ENCODE data around the gene DPRX.

Gene DPRX, protein sequence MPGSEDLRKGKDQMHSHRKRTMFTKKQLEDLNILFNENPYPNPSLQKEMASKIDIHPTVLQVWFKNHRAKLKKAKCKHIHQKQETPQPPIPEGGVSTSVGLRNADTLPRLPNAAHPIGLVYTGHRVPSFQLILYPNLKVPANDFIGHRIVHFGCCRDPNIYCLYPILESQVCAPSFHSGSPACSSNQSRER

DNA sequence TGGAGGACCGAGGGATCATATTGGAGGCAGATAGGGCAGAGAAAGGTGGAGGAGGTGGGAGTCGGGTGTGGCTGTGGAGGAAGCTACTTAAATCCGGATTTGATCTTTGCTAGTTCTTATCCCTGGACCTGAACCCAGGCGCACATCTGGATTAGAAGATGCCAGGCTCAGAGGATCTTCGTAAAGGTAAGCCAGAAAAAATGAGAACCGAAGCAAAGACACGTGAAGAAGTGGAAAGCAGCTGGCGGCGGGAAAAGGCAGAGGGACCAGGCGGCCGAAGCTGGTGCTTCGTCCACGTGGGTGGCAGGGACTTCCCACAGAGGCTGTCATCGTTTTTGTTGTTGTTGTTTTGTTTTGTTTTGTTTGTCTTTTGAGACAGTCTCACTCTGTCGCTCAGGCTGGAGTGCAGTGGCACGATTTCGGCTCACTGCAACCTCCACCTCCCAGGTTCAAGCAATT is at the start of gene DPRX:
Gene DPRX (plus strand): TSS at position 51 of the 459 bp plus-strand sequence. CDS start 108 bp downstream, at position 159.
- no peak for FAIRE-seq

DNA sequence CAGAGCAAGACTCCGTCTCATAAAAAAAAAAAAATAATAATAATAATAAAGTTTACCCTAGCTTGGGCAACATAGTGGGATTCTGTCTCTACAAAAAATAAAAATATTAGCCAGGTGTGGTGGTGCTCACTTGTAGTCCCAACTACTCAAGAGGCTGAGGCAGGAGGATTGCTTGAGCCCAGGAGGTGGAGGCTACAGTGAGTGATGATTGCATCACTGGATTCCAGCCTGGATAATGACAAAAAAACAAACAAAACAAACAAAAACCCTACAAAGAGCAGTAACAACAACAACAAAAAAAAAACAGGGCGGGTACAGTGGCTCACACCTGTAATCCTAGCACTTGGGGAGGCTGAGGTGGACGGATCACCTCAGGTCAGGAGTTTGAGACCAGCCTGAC is 48.6 kb upstream of the DPRX start:
- no peak for FAIRE-seq

DNA sequence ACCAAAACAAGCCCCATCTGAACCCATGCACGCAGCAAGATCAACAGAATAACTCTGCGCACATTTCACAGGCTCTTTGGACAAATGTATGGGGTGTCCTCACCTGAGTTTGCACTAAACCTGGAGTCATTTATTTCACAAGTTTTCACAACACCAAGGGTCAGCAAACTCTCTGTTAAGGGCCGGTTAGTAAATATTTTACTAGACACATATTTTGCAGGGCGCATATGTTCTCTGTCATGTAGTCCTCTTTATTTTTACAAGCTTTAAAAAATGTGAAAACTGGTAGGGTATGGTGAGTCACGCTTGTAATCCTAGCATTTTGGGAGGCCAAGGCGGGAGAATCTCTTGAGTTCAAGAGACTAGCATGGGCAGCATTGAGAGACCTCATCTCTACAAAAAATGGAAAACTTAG is 45.5 kb upstream of the DPRX start:
- no peak for FAIRE-seq

DNA sequence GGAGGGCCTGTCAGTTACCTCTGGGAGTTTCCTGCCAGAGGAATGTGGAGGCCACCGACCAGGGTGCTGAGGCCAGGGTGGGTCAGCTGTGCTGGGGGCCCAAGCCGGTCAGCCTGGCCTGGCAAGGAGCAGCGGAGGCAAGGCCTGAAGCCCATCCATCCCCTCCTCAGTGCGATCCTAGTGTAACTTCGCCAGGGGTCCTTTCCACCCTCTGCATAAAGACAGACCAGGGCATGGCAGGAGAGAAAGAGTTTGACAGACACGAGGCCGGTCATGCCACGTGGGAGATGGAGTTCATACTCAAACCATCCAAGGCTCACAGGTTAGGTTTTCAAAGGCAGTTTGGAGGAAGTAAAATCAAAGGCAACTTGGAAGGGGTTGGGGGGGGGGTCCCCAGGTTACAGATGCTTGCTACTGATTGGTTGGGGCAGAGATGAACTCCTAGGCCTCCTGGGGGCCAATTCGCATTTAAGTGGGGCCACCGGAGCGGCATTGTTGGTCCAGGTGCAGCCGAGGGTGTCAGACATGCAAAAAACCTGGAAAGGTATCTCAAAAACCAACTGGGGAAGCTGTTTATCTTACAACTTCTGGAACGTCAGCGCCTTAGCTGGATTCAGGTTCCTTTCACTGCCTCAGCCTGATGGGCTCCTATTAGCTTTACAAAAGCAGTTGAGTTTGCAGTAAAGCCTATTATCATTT is 36.8 kb upstream of the DPRX start:
- FAIRE-seq, result no peak

DNA sequence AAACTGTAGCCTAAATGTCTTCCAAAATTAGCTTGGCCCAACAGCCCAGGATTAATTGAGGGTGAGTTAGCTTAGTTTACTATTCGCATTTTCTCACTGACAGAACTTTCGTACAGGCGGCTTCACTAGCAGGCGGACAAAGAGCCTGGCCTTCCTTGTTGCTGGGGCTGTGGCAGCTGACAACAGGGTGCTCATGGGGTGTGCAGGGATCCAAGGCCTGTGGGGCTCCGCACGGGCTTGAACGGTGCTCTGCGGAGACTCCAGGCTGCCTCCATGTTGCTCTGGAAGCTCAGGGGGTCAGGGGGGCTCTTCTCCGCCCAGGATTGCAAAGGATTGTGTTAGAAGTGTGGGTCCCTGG is 36.3 kb upstream of the DPRX start:
- FAIRE-seq, result no peak

DNA sequence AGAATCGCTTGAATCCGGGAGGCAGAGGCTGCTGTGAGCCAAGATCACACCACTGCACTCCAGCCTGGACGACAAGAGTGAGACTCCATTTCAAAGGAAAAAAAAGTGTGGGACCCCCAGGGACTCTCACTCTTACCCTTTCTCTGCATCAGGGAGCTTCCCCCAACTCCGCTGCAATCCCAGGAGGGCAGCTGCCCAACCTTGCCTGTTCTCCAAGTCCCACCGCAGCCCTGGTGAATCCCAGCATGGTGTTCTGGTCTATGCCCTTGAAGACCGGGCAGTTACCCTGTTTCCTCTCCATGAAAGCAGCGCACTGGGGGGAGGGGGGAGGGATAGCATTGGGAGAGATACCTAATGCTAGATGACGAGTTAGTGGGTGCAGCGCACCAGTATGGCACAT is 35.7 kb upstream of the DPRX start:
- no peak for FAIRE-seq

DNA sequence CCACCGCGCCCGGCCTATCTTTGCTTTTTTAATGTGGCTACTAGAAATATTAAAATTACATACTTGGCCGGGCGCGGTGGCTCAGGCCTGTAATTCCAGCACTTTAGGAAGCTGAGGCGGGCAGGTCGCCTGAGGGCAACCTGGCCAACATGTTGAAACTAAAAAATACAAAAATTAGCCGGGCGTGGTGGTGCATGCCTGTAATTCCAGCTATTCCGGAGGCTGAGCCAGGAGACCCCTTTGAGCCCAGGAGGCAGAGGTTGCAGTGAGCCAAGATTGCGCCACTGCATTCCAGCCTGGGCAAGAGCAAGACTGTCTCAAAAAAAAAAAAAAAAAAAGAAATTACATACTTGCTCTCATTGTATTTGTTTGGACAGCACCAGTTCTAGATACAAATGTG is 34.8 kb upstream of the DPRX start:
- no peak for FAIRE-seq

DNA sequence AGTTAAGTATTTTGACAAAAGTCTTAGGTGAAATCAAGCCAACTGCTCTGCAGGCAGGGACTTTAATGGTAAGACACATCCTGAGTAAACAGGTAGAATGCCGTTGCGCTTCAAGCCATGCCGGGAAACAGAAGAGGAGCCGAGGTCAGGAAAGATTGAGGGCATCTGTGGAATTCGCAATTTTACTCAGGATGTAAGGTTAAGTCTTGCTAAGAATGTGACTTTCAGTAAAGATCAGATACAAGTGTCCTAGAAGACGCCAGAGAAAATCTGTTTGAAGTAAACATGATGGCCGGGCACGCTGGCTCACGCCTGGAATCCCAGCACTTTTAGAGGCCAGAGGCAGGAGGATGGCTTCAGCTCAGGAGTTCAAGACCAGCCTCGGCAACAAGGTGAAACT is 33.4 kb upstream of the DPRX start:
- FAIRE-seq, result no peak

DNA sequence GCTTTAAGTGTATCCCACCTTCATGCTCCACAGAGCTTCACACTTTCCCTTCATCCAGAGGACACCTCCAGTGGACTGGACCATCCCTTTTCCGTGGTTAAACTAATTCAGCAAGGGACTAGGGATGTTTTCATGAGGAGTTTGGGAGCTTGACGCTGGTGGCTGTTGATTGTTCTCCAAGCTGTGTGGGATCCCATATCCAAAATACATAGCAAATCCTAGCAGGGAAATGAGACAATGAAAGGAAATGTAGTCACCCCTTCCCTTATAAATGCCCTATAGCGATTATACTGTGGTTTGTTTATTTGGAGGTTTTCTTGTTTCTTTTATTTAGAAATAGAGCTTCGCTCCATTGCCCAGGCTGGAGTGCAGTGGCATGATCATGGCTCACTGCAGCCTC is 31.6 kb upstream of the DPRX start:
- FAIRE-seq, result no peak

DNA sequence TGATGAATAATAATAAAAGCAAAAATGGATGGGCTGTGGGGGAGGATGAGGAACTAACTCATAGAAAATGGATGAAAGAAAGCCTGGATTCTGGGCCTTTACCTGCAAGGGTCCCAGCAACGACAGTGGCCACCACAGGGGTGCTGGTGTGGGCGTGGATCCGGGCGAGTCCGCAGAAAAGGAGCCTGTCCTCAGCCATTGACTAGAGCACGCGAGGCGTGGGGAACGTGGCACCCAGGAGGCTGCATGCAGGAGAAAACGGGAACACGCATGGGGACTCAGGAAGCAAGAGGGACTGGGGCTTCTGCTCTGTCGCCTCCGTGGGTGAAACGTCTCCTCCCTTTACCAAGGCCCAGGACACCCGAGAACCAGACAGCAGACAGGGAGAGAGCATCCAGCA is 25.8 kb upstream of the DPRX start:
- FAIRE-seq, result no peak

DNA sequence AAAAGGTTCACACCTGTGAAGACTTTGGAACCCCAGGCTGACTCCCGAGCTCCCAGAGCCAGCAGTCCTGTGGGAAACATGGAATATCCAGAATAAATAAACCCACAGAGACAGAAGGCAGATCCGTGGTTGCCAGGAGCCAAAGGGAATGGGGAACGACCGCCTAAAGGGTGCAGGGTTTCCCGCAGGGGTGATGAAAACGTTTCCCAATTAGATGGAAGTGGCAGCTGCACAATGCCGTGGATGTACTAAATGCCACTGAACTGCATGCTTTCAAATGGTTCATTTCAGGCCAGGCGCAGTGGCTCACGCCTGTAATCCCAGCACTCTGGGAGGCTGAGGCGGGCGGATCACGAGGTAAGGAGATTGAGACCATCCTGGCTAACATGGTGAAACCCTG is 23.4 kb upstream of the DPRX start:
- no peak for FAIRE-seq

DNA sequence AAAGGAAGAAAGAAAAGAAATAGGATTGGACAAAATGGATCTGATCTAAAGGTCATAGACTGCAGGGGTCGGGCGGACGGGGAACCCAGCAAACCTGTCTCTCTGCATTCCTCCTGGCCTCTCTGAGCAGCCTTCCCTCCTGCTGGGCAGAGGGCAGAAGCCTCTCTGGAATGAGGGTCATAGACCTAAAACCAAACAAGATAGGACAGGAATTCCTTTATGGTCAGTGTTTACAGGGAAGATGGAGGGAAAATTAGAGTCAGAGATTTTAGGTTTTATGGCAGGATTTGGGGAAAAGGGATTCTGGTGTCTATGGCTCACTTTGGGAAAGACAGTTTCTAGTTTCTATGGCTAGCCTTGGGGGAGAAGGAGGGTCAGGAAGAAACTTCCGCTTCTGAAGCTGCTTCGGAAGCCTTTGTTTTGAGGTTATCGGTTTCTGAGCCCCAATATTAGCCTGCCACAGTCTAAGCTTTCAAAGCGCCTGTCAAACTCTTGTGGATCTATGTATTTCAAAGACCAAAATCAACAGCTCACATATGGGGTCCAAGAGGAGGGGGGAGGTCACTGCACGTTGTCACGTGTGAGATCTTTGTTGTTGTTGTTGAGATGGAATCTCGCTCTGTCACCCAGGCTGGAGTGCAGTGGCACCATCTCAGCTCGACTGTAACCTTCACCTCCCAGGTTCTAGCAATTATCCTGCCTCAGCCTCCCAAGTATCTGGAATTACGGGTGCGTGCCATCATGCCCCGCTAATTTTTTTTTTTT is 18.9 kb upstream of the DPRX start:
- no peak for FAIRE-seq

DNA sequence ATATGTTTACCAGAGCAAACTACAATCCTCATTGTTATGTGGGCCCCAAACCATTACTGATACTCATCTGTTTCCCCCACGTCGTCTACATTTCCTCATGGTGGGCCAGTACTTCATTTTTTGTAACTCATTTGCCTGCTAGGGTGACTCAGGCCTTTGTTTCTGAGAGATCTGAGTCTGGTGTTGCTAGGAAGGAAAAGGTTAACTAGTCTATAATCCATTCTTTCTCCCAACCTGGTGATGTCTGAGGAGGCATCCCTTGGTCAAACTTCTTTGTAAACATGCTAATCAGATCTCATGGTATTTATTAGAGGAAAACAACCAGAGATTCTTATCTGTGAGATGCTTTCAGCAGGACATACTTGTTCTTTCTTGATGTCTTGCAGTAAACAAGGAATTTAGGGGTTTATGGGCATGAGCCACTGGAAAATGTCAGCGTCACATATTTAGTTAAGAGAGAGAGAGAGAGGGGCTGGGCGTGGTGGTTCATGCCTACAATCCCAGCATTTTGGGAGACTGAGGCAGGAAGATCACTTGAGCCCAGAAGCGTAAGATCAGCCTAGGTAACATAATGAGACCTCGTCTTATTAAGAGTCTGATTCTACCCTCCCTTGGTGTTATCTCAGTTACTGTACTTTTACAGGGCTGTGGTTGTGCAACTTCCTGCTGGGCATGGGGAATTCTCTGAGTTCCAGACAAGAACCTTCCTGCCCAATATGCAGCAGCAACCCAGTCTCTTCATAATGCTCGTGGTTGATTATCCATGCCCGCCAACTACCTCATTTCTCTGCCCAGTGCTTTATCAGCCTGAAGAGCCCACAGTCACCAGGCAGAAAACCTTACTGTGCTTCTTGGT is 9.7 kb upstream of the DPRX start:
- FAIRE-seq, result no peak

DNA sequence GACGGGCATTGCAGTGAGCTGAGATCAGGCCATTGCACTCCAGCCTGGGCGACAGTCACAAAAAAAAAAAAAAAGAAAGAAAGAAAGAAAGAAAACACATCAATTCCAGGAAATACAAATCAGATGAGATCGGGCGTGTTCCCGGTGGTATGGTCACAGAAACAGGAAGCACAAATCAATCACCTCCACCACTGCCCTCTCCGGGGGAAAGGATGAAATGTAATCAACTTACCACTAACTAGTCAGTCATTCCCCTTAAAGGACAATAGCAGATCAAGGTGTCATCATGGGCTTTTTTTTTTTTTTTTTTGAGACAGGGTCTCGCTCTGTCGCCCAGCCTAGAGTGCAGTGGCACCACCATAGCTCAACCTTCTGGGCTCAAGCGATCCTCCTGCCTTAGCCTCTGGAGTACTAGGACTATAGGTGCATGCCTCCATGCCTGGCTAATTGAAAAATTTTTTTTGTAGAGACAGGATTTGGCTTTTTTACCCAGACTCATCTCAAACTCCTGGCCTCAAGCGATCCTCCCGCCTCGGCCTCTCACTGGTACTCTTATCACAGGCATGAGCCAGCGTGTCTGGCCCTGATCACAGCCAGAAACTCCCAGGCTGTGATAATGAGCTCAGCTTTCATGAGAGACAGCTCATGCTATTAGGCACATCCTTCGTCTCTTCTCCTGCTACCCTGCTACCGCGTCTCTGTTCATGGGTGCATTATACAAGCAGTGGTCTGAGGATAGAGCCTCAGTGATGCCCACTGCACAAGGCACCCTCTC is 6.8 kb upstream of the DPRX start:
- FAIRE-seq, result no peak

DNA sequence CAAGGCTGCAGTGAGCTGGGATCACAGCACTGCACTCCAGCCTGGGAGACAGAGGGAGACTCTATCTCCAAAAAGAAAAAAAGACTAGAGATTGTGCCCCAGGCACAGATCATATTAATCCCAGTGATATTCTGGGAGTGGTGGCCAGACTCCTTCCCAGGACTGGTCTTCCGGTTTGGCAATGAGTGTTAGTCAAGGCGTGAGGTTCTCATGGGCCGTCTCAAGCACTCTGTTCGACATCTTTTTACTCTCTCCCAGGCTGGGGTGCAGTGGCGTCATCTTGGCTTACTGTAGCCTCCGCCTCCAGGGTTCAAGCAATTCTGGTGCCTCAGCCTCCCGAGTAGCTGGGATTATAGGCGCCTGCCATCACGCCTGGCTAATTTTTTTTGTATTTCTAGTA is 5.3 kb upstream of the DPRX start:
- FAIRE-seq, result no peak

DNA sequence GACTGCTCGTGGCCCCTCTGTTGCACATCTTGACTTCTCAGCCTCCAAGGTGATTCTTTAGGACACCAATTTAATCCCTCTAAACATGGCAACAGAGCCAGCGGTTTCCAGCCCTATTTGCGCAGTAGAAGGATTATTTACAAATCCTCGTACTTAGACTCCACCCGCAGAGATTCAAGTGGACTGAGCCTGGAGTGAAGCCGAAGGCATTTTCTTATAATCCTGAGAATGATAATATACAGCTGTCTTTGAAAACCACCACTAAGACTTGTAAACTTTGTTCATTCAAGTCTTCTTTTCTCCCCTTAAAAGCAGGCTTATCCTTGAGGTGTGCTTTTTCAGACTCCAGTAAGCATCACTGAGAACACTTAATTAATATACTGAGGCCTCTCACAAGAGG is 4.8 kb upstream of the DPRX start:
- FAIRE-seq, result no peak

DNA sequence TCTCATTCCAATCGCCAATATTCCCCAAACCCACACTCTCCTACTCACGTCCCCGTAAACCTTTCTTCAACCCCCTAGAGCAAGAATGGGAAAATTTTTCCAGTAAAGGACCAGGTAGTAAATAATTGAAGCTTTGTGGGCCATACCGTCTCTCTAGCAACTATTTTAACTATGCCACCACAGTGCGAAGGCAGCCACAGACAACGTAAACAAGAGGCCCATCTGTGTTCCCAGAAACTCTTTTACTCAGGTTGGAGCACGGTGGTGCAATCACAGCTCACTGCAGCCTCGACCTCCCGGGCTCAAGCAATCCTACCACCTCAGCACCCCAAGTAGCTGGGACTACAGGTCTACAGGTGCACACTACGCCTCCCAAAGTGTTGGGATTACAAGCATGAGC is 3.0 kb downstream of the DPRX start:
- no peak for FAIRE-seq

DNA sequence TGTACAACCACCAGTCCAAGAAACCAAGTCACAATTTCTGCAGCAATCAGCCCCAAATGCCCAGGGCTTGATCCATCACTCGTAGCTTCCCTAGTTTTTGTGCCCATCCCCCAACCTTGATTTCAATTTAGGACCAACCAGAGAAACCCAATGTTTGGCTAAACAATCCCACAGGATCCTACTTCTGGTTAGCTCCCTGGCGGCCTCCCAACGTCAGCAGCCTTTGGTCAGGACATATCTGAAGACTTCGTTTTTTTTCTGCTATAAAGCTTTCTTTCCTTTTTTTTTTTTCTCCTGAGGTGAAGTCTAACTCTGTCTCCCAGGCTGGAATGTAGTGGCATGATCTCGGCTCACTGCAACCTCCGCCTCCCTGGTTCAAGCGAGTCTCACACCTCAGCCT is 7.7 kb downstream of the DPRX start:
- FAIRE-seq, result no peak

DNA sequence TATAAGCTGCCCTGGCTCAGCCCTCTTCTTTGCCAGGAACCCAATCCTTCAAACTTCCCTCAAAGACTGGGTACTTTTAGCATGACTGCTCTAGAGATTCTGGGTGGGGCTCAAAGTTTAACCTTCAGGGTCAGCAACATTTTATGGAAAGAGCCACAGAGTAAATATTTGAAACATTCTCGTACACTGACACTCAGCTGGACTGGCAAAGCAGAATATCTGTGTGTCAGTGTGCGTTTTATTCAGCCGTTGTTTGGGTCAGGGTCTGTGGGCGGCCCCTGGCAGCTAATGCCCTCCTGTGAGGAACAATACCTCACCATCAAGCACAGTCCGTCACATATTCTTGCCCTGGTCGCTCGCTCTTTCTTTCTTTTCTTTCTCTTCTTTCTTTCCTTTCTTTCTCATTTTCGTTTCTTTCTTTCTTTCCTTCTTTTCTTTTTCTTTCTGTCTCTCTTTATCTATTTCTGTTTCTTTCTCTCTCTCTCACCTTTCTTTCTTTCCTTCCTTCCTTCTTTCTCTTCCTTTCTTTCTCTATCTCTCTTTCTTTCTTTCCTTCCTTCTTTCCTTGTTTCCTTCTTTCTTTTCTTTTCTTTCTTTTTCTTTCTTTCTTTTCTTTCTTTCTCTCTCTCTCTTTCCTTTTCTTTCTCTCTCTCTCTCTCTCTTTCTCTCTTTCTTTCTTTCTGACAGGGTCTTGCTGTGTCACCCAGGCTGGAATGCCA is 10.7 kb downstream of the DPRX start:
- FAIRE-seq, result no peak

DNA sequence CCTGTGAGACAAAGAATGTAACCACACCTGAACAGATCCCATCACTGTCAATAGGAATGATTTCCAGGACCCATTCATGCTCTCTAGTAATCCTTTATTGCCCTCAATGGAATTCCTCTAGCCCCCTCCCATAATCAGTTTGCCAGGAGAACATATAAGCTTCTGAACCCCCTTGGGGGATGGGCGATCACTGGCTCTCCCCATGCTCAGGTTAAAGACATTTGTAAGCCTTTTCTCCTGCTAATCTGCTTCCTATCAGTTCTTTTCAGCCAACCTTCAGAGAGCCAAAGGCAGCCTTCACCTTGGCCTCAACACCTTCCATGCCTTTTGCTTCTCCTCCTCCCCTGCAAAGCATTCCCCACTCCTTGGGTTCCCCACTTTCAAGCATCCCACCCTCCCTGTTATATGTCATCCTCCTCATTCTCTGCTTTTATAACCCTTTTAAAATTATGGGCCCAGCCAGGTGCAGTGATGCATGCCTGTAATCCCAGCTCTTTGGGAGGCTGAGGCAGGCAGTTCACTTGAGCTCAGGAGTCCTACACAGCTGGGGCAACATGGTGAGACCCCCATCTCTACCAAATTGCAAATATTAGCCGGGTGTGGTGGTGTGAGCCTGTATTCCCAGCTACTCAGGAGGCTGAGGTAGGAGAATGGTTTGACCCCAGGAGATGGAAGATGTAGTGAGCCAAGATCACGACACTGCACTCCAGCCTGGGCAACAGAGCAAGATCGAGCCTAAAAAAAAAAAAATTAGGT is 12.4 kb downstream of the DPRX start:
- FAIRE-seq, result no peak

DNA sequence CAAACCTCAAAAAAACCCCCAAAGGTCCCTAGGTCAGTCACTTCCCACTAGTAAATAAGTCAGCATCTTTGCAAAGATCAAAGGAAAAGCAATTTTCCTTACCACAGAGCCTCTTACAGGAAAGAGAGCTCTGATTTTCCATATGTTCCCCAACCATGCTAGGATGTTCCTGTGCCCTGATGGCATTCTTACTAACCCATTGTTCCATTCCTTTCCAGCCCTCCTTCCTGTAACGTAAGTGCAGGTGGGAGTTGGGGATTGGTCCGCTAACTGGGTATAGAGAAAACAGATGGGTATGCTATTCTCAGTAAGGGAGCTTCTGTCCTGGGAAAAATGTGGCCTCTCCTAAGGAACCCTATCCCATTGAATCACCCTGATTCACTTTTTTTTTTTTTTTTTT is 14.3 kb downstream of the DPRX start:
- FAIRE-seq, result no peak
